ENCODE measurements around the gene PLA1A.
"Not testable (repeated sequence)": the region's sequence is repeated elsewhere in the genome, so short reads cannot be mapped to it uniquely, and the experiment has no call there.

The PLA1A gene

GRCh38 chr3:119579366-119580066 is 18.2 kb upstream of the PLA1A start, which contains the start of gene ADPRH:
Gene ADPRH (plus strand): TSS chr3:119579492. CDS start chr3:119582170, 2,678 bp downstream.
- DNase-seq: no peak

- DNase-seq: no peak
These were observed 17.5 kb upstream of the PLA1A start for GRCh38 chr3:119580067-119580760.

GRCh38 chr3:119582178-119582577 is 15.5 kb upstream of the PLA1A start:
- no peak for DNase-seq

GRCh38 chr3:119585208-119585607 is 12.5 kb upstream of the PLA1A start:
- no peak for DNase-seq

GRCh38 chr3:119585856-119586570 is 11.7 kb upstream of the PLA1A start:
- no peak for DNase-seq

GRCh38 chr3:119586733-119587172 is 10.9 kb upstream of the PLA1A start:
- no peak for DNase-seq

- no peak for DNase-seq
These were observed 9.6 kb upstream of the PLA1A start for GRCh38 chr3:119588112-119588511.

GRCh38 chr3:119589102-119589773 is 8.4 kb upstream of the PLA1A start:
- DNase-seq: no peak

- DNase-seq: no peak
These were observed 7.0 kb upstream of the PLA1A start for GRCh38 chr3:119590706-119591105.

GRCh38 chr3:119592861-119593260 is 4.8 kb upstream of the PLA1A start:
- no peak for DNase-seq

GRCh38 chr3:119594066-119594465 is 3.6 kb upstream of the PLA1A start:
- DNase-seq: no peak

GRCh38 chr3:119594929-119595328 is 2.8 kb upstream of the PLA1A start:
- not testable (repeated sequence) for DNase-seq

GRCh38 chr3:119595639-119596334 is 1.9 kb upstream of the PLA1A start:
- no peak for DNase-seq

GRCh38 chr3:119596398-119596797 is 1.3 kb upstream of the PLA1A start:
- DNase-seq: no peak

- no peak for DNase-seq
These were observed 869 bp downstream of the PLA1A start for GRCh38 chr3:119598410-119599098.

- no peak for DNase-seq
These were observed 2.0 kb downstream of the PLA1A start for GRCh38 chr3:119599558-119600174.

- no peak for DNase-seq
These were observed 3.0 kb downstream of the PLA1A start for GRCh38 chr3:119600732-119601131.

GRCh38 chr3:119601154-119601553 is 3.5 kb downstream of the PLA1A start:
- no peak for DNase-seq

GRCh38 chr3:119602676-119603075 is 5.0 kb downstream of the PLA1A start:
- DNase-seq: no peak

- no peak for DNase-seq
These were observed 7.2 kb downstream of the PLA1A start for GRCh38 chr3:119604878-119605277.

GRCh38 chr3:119608405-119609000 is 10.8 kb downstream of the PLA1A start:
- DNase-seq: no peak
